Jurkat, Clone E6-1 (cell line): ENCODE measurements around the gene ABCC5.
A peak's percentile ranks its signal among the peaks of the same experiment; 100 is the strongest.

Experiments
- DNase-seq: peaks from one replicate; pipeline ENCODE4 v3.0.0-alpha.2; 2011; ENCODE audit warnings: low read depth, low spot score
- H3K4me3 ChIP-seq: 2 replicates; pipeline ENCODE4 v1.5.1; 2011; ENCODE audit warnings: mild to moderate bottlenecking, low read length, control low read depth, moderate library complexity

The ABCC5 gene

GRCh38 chr3:183875411-183875810, 142.3 kb downstream of the ABCC5 start:
- H3K4me3 ChIP-seq: no peak overlapping the region
- DNase-seq: no peak

- no peak overlapping the region for H3K4me3 ChIP-seq
- DNase-seq: no peak
Observed at GRCh38 chr3:183873914-183874313, 143.8 kb downstream of the ABCC5 start.

GRCh38 chr3:183871541-183871940, 146.1 kb downstream of the ABCC5 start:
- no peak overlapping the region for H3K4me3 ChIP-seq
- DNase-seq: no peak

- H3K4me3 ChIP-seq: no peak overlapping the region
- DNase-seq: peak; percentile 54
Observed at GRCh38 chr3:183870563-183870962, 147.1 kb downstream of the ABCC5 start.
